HG02571 (cell line): ENCODE measurements around the gene ERAL1.
"Not testable (repeated sequence)": the region's sequence is repeated elsewhere in the genome, so short reads cannot be mapped to it uniquely, and the experiment has no call there.

Source experiments
- ATAC-seq: cut with Tn5 transposase; IDR thresholded peaks from one replicate; pipeline ENCODE4 v1.9.1; 2021; ENCODE audit warnings: mild to moderate bottlenecking, moderate library complexity; ENCODE audit not compliant: unreplicated experiment

Gene ERAL1

GRCh38 chr17:28849281-28849680, 5.5 kb upstream of the ERAL1 start:
- ATAC-seq: no peak

- no peak for ATAC-seq
These were observed 1.5 kb upstream of the ERAL1 start for GRCh38 chr17:28853295-28853694.

GRCh38 chr17:28855336-28855679, 492 bp downstream of the ERAL1 start:
- ATAC-seq: no peak

- ATAC-seq: no peak
These were observed 1.3 kb downstream of the ERAL1 start for GRCh38 chr17:28856028-28856574.

- no peak for ATAC-seq
These were observed 3.3 kb downstream of the ERAL1 start for GRCh38 chr17:28857905-28858800.

GRCh38 chr17:28858801-28859355, 4.1 kb downstream of the ERAL1 start:
- ATAC-seq: no peak

DNA sequence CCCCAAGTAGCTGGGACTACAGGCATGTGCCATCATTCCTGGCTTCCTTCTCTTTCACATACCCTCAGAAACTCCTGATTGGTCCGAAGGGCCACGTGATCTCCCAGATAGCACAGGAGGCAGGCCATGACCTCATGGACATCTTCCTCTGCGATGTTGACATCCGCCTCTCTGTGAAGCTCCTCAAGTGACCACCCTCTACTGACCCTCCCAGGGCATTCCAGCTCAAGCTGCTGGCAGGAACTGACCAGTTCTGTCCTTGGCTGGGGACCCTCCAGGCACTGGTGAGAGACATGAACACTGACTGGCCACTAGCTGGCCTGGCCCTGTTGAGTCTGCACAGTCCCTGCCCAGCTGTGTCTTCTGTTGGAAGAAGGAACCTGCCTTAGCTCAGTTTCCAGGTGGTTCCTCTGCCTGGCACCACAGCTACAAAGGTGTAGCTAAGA, 5.6 kb downstream of the ERAL1 start:
- ATAC-seq: no peak

DNA sequence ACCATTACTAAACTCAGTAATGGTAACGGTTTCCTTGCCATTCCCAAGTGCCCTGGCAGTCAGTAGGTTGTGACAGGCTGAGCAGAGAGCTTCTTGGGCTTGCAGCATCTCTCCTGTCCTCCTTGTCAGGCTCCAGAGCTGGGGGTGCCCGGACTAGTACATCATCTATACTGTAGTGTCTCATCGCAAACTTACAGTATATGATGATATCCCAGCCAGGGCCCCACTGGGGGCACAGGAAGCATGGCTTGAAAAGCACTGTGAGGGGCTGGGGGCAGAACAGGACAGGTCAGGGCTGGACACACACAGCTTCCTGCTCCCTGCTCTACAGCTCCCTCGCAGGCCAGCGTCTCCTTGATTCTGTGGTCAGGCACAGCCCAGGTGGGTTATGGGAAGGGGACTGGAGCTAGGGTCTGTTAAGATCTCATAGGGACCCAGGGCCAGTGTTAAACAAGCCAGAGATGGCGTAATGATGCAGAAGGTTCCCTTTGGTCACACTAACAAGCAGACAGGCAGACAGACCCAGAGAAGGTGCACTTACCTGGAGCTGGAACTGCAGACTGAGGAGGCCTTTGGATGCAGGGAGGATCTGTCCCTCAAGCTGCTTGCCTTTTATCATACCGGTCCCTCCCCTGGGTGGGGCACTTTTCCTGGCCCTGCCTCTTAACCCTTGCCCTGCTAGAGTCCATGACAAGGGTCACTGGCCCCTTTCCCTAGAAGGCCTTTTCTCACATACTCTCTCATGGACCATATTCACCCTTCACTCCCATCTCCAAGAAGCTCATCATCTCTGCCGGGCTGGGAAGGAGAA, 6.8 kb downstream of the ERAL1 start:
- ATAC-seq: no peak

GRCh38 chr17:28862561-28862960, 7.7 kb downstream of the ERAL1 start:
- no peak for ATAC-seq

GRCh38 chr17:28863953-28864352, 9.1 kb downstream of the ERAL1 start:
- ATAC-seq: no peak

GRCh38 chr17:28864991-28865849, 10.4 kb downstream of the ERAL1 start:
- ATAC-seq: no peak

DNA sequence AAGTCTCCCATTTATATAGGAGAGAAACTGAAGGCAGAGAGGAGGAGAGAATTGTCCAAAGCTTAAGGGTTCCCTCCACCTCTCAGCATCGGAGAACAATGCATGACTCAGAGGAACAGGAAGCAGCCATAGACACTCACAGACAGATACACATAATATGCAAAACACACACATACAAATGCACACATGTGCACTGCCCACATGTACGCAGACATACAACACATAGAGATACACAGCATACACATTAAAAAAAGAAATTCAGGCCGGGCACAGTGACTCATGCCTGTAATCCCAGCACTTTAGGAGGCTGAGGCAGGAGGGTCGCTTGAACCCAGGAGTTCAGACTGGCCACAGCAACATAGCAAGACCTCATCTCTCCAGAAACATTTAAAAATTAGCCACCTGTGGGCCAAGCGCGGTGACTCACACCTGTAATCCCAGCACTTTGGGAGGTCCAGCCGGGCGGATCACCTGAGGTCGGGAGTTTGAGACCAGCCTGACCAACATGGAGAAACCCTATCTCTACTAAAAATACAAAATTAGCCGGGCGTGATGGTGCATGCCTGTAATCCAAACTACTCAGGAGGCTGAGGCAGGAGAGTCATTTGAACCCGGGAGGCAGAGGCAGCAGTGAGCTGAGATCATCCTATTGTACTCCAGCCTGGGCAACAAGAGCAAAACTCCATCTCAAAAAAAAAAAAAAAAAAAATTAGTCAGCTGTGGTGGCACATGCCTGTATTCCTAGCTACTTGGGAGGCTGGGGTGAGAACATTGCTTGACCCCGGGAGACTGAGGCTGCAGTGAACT, 11.3 kb downstream of the ERAL1 start:
- ATAC-seq: no peak

DNA sequence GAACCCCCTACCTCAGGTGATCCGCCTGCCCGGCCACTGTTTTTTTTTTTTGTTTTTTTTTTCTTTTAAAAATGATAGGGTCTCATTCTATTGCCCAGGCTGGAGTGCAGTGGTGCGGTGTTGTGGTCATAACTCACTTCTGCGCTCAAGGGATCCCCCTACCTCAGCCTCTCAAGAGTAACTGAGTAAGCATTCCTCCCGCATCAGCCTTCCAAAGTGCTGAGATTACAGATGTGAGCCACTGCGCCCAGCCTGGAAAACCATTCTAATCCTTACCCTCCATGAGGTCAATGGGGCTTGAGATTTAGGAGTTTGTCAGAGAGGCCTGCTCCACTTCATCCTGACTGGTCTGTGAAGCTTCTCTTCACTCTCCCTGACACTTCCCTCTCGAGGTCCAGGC, 12.5 kb downstream of the ERAL1 start:
- no peak for ATAC-seq

DNA sequence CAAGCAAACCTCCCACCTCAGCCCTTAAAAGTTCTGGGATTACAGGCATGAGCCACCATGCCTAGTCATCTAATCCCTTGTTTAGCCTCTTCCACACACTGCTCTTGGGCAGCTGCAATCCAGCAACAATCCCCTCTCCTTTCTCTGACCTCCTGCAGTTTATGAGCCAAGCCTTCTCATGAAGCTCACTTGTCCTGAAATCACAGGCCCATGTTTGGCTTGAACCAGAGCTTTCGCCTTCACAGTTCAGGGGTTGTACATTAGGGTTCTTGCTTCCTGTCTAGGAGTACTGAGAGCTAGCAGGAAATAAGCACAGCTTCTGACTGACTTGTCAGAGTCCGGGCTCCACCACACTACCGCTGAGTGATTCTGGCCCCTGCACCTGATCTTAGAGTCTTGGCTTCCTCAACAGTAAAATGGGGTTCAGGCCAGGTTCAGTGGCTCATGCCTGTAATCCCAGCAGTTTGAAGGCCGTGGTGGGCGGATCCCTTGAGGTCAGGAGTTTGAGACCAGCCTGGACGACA, 16.3 kb downstream of the ERAL1 start:
- ATAC-seq: no peak

GRCh38 chr17:28873839-28874238, 19.0 kb downstream of the ERAL1 start:
- ATAC-seq: no peak

GRCh38 chr17:28874750-28875149, 19.9 kb downstream of the ERAL1 start:
- no peak for ATAC-seq

- ATAC-seq: no peak
These were observed 21.2 kb downstream of the ERAL1 start for GRCh38 chr17:28875848-28876550.

GRCh38 chr17:28877150-28877711, 22.4 kb downstream of the ERAL1 start:
- not testable (repeated sequence) for ATAC-seq
